Fibroblast of the conjunctiva (primary cell): ENCODE data around the gene HECTD4.
"Not testable (repeated sequence)": the region's sequence is repeated elsewhere in the genome, so short reads cannot be mapped to it uniquely, and the experiment has no call there.

Experiments used
- DNase-seq: peaks from one replicate; pipeline ENCODE4 v3.0.0-alpha.2; 2010; ENCODE audit warnings: low read depth

HECTD4 gene, protein sequence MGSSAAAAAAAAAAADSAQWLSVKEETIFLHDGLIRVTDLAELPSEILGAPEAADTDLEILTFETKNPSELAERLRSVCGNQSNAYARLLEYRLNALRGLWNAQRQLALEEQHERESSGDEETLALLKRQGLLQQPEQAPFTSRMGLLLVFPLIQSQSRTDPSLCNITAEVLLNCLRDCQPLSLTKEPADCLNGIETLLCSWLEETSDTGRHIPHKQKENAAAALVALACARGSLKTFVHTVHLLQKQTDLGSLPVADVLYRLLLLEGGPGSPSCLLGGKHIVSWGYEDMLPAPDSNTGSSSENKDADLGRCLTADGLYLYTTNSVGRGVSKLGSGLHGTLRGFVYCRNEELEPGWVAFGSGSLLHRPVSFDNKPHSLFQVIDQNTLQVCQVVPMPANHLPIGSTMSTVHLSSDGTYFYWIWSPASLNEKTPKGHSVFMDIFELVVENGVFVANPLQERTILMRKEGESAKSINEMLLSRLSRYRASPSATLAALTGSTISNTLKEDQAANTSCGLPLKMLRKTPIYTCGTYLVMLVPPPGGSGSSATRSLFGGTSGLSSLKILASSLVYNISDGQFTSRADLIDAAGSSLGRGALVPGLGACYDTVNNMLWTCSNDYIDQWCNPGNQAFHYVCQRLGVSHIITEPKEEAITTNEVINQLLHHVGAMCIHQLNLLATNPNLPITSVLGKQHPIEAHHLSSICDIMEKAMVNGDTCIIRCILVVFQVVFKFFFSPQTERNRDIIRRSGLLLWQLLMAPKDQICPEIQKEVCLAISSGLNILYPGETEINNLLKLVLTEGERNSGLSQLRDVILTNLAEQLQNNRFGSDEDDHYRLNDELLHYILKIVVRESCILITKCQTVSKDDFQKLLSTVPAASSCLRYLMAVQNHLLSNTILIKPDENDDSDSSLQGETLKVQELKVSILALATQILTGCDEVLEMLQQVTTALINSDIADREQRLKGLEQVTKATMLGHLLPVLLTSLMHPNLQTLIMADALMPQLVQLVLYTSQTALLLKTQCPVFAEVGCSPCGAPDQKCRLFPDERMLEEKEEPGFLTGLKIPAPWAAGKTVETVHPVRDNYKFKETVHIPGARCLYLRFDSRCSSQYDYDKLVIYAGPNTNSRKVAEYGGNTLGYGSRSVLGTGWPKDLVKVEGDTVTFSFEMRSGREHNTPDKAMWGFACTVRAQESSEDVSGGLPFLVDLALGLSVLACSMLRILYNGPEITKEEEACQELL (N-terminal part only)

GRCh38 chr12:112381883-112382796, at the start of gene HECTD4:
TSS of gene HECTD4 (minus strand) at chr12:112382431. CDS start at chr12:112382128, 303 bp downstream.
- peak; percentile 57 for DNase-seq

GRCh38 chr12:112431965-112432364, 49.7 kb upstream of the HECTD4 start:
- DNase-seq, result no peak

DNA sequence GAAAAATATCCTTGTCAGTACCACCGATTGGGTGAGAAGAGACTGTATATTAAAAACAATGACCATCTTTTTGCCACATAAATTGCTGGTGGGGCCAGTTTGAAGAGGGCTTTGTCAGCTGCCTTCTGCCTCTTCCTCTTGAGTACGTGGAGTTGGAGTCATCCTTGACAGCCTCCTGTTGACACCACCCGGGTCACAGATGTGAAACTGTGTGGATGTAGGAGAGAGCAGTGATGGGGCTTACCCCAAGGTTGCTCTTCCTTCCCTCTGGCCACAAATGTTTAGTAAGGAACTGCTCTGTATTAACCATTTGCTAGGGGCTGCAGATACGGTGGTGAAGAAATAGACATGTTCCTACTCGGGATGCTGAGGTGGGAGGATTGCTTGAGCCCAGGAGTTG, 48.7 kb upstream of the HECTD4 start:
- DNase-seq, result no peak

- no peak for DNase-seq
These were observed 45.5 kb upstream of the HECTD4 start for GRCh38 chr12:112427760-112428159.

DNA sequence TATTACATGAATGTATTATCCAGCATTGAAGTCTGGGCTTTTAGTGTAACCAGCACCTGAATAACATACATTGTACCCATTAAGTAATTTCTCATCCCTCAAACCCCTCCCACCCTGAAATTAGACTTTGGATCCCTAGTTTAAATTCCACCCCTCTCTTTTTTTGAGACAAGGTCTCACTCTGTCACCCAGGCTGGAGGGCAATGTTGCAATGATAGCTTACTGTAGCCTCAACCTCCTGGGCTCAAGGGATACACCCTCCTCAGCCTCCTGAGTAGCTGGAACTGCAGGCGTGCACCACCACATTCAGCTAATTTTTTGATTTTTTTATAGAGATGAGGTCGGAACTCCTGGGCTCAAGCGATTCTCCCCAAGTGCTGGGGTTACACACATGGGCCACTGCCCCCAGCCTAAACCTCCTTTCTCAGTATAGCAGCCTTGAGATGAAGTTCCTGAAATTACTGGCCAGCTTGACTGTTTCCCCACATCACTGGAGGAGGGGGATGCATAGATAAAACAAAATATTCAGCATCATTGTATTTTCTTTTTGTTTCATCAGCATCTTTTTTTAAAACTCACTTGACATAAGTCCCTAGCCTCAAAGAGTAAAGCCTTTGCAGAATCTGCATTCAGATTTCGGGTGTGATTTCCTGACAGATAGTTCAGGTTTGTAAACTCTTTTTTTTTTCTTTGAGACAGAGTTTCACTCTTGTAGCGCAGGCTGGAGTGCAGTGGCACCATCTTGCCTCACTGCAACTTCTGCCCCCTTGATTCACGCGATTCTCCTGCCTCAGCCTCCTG, 43.6 kb upstream of the HECTD4 start:
- no peak for DNase-seq

GRCh38 chr12:112424126-112424525, 41.9 kb upstream of the HECTD4 start:
- DNase-seq, result no peak

DNA sequence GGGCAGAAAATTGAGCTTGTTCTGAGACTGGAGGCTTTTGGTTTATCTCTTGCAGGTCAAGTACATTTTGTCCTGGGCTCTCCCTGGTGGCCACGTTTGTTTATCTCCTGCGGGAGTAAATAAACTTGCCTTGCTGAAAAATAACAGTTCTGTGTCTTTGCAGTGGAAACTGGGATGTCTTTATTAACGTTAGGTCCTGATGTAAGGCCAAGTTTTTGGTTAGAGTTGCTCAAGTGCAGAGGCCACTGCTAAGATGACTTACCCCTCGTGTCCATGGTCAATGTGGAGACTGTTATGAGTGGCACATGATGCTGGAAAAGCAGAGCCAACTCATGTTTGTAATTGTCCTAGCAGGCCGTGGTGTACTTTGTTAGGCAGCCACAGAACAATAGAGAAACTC, 40.3 kb upstream of the HECTD4 start:
- no peak for DNase-seq

- no peak for DNase-seq
These were observed 39.1 kb upstream of the HECTD4 start for GRCh38 chr12:112421363-112421762.

DNA sequence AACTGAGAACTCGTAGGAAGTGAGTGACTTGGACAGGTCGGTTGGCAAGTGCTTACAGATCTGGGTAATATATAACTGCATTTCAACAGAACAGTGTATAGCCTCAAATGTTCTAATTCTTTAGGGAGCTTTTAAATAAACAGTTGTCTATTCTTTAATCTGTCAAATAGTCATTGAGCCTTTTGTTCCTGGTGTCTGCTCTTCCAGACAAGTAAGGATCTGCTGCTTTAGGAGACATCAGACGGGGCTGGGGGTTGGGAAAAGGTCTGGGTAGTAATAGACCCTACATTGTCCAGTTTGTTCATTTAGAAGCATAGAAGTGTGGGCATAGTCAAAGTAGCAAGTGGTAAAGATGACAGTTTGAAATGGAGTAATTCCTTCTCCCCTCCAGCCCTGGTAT, 38.5 kb upstream of the HECTD4 start:
- no peak for DNase-seq

- DNase-seq, result peak; percentile 60
These were observed 37.3 kb upstream of the HECTD4 start for GRCh38 chr12:112419297-112420133.

DNA sequence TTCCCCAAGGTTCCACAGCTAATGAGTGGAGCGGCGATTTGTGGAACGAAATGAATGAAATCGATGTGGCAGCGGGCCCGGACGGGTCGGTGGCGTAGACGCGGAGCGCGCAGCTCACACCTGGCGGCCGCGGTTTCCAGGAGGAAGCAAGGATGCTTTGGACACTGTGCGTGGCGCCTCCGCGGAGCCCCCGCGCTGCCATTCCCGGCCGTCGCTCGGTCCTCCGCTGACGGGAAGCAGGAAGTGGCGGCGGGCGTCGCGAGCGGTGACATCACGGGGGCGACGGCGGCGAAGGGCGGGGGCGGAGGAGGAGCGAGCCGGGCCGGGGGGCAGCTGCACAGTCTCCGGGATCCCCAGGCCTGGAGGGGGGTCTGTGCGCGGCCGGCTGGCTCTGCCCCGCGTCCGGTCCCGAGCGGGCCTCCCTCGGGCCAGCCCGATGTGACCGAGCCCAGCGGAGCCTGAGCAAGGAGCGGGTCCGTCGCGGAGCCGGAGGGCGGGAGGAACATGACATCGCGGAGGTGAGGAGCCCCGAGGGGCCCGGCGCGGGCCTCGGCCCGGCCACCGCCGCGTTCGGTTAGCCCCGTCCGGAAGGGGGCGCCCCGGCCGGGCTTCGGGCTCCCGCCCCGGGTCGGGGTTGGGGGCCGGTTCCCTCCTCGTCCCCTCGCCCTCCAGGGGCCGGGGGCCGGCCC, 36.5 kb upstream of the HECTD4 start, which contains the start of gene PTPN11:
PTPN11 (plus strand) TSS at position 340 of the 689 bp plus-strand sequence; CDS start at position 505, 165 bp downstream.
- DNase-seq, result peak; percentile 37

- DNase-seq, result no peak
These were observed 36.0 kb upstream of the HECTD4 start for GRCh38 chr12:112418273-112418607.

GRCh38 chr12:112415457-112415856, 33.2 kb upstream of the HECTD4 start:
- DNase-seq, result not testable (repeated sequence)

GRCh38 chr12:112413855-112414625, 31.8 kb upstream of the HECTD4 start:
- DNase-seq, result no peak

- DNase-seq, result no peak
These were observed 27.6 kb upstream of the HECTD4 start for GRCh38 chr12:112409906-112410244.

DNA sequence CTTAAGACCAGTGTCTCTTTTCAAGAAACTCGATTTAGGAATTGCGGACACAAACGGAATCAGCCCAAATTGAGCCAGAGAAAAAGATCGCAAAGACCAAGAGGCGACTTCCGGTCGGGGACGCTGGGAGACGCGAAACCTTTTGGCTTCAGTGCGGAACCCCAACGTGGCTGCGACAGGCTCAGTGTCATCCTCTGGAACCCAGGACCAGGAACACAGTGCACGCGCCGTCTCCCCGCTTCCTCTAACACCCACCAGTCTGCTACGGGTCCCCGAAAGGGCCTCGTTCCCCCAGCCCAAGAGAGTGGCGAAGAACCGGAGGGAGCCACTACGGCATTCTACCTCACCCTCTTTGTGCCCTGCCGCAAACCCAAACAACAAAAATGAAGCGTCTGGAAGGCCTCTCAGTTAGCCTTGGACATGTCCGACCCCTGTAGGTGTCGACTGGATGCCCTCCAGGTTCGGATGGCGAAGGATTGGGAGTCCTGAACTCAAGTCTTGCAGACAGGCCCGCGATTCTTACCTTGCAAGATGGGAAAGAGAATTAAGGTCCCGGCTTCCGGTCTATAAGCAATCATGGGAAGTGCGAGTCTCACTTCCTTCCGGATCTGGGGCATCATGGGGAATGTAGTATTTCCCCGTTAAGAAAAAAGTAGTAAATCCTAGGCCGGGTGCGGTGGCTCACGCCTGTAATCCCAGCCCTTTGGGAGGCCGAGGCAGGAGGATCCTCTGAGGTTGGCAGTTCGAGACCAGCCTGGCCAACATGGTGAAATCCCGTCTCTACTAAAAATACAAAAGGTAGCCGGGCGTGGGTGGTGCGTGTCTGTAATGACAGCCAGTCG, 27.1 kb upstream of the HECTD4 start, which contains the start of gene RPL6:
RPL6 (minus strand) TSS at position 542 of the 842 bp plus-strand sequence. CDS start 949 bp downstream, outside the sequence.
- peak; percentile 86 for DNase-seq

GRCh38 chr12:112408621-112409020, 26.4 kb upstream of the HECTD4 start:
- DNase-seq, result no peak
